Frontal cortex (tissue), 4 donors: ENCODE results near the gene ID3. TPM values are rescaled to one million over a fixed set of nuclear protein-coding genes. Genes with fewer than 3 reads are reported as not detected.

ENCODE experiments used
- DNase-seq, 2 donors: peaks; one replicate each; pipeline ENCODE4 v3.0.0; 2012; ENCODE audit warnings: low spot score in 2 of 2
- FAIRE-seq: peaks from 2 replicates; lab custom pipeline; 2012; peaks lifted over from hg19 to GRCh38; lab: Jason Lieb, UNC
- total RNA-seq: library from RNA; depleted of rRNA; stranded (reverse); fragments of >200 nt; gene quantifications from one replicate; pipeline ENCODE4 v1.2.3, GENCODE V29; 2014
- donor health status: control.
- donor health status: control.
- donor health status: control.

The ID3 gene, protein sequence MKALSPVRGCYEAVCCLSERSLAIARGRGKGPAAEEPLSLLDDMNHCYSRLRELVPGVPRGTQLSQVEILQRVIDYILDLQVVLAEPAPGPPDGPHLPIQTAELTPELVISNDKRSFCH
- 22.4 TPM for total RNA-seq

- FAIRE-seq = no peak
- peak; percentile 73 to 76 for DNase-seq
Measured at GRCh38 chr1:23559136-23559984, at the start of gene ID3. Gene ID3 (minus strand): TSS chr1:23559501. CDS start chr1:23559426, 75 bp downstream.

- no peak for FAIRE-seq
- no peak for DNase-seq
Measured at GRCh38 chr1:23607944-23608343, 48.6 kb upstream of the ID3 start.

GRCh38 chr1:23601968-23602876 is 42.9 kb upstream of the ID3 start:
- FAIRE-seq = no peak
- DNase-seq = no peak

- FAIRE-seq (no peak), DNase-seq (no peak)
Measured at GRCh38 chr1:23601135-23601967, 42.0 kb upstream of the ID3 start.

DNA sequence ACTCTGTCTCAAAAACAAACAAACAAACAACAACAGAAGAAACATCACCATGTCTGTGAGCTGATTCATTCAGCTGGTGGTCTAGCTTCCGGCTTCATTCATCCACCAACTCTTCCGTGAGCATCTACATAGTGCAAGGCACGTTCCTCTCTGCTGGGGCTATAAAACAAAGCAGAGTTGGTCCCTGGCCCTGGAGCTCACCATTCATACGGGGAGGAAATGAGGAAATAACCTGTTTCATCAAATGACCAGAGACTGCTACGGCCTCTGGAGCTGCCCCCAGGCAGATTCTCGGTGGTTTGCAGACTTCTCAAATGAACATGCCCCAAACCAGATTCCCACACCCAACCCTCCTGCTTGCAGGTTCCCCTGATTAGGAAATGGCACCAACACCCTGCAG is 41.0 kb upstream of the ID3 start:
- no peak for FAIRE-seq
- DNase-seq = no peak

DNA sequence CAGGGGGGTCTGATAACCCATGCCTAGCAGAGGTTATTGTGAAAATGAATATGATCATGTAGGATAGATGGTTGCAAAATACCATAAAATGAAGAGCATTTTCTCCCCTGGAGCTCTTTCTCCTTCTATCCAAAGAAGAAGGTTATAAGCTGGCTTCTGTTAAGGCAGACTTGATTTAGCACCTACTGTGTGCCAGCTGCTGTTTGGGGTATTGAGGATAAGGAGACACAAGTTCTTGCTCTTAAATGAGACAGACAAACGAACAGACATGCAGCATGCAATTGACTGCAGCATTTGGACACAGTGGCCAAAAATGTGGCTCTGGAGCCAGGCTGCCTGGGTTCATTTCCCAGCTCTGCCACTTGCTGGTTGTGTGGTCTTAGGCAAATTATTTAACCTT is 39.8 kb upstream of the ID3 start:
- FAIRE-seq = no peak
- DNase-seq = no peak

DNA sequence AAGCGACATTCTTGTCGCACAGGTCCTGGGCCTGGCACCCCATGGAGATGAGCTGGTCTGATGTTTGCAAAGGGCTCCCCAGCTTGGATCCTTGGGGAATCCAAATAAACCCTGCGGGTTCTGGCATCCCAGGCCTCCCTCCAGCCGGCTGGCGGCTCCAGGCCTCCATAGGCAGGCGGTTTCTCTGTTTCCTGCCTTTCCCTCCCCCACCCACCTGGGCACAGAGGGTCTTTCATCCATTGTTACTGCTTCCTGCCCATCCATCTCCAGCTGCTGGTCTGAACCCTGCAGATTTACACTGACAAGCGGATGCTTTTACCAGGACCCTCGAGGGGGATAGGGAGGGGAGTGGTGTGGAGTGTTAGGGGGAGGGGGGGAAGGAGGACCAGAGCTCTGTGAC is 39.1 kb upstream of the ID3 start:
- DNase-seq (no peak), FAIRE-seq (no peak)

GRCh38 chr1:23597635-23598388 is 38.5 kb upstream of the ID3 start:
- DNase-seq = no peak
- no peak for FAIRE-seq

GRCh38 chr1:23596382-23597358 is 37.4 kb upstream of the ID3 start:
- no peak for DNase-seq
- no peak for FAIRE-seq

DNA sequence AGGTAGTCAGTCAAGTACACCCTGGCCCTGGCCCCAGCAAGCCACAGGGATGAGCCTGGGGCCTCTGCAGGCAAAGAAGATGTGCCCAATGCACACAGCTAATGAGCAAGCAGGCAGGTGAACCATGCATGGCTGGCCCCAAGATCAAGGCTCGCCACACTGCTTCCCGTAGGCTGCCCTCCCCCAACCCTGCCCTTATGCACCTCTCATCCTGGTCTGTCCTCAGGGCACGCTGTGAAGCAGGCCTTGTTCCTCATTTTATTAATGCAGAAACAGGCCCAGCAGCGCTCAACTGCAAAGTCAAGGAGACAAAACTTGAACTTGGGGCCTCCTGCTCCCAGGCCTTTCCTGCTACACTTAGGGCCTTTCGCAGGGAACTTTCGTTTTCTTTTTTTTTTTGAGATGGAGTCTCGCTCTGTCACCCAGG is 35.6 kb upstream of the ID3 start:
- DNase-seq (no peak), FAIRE-seq (no peak)

GRCh38 chr1:23594149-23594907 is 35.0 kb upstream of the ID3 start:
- DNase-seq (no peak), FAIRE-seq (no peak)

DNA sequence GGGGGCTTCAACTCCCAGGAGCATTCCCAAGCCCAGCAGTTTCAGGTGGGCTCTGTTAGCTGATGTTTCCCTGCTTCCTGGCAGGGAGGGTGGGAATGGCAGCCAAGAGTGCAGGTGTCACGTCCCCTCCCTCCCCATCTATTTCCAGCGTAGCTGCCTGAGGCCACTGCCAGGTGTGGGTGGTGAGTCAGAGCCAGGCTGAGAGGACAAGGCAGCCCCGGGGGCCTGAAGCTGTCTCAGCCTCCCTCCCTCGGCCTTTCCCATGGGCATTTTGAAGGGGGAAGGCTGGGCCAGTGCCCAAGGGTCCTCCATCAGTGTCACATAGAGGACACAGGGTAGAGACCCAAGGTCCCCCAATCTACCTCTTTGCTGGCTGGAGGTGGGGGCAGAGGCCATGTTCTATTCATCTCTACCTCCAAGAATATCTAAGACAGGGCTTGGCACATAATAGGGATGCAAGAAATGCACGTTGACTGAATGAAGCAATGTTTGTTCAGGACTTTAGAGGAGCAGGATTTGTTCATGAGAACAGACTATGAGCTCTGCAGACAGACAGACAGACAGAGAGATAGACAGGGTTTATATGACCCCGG is 34.4 kb upstream of the ID3 start:
- DNase-seq = no peak
- FAIRE-seq = no peak

- FAIRE-seq (no peak), DNase-seq (no peak)
Measured at GRCh38 chr1:23593042-23593521, 33.8 kb upstream of the ID3 start.

DNA sequence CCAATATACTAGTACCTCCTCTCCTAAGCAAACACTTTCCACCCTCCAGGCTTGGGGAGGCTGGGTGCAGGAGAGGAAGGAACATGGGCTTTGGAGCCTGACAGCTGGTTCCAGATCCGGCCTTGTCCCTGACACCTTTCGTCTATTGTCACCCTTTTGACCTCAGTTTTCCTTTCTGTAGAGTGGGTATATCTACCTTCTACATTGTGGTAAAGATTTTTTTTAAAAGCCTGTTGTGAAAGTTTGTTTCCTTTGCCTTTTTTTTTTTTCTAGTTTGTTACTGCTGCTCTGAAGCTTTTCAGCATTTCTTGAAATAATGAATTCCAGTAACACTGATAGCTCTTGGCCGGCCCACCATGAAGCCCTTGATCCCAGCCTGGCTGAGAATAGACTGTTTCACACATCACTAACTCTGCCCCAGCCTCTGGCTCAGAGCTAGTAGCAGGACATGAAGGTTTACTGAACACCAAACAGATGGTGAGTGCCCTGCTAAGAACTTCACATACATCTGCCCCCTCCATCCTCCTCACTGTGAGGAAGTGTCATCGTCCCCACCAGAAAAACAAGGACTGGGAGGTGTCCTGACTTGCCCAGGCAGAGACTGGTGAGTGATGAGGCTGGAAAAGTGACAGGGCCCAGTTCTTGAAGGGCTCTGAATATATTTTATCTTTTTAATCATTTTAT is 33.0 kb upstream of the ID3 start:
- FAIRE-seq = no peak
- no peak for DNase-seq

- no peak for FAIRE-seq
- no peak for DNase-seq
Measured at GRCh38 chr1:23591460-23592208, 32.3 kb upstream of the ID3 start.
